ENCODE measurements around the gene RAD50.

- TF ChIP-seq CTCF (optimal IDR thresholded peaks at IDR 0.05 in 1 of 3, IDR thresholded peaks at IDR 0.05 in 1 of 3, conservative IDR thresholded peaks at IDR 0.05 in 1 of 3; ENCODE audit: extremely low read depth in 1 of 3, insufficient read depth in 2 of 3, low read length in 3 of 3) (no peak), EZH2 (IDR thresholded peaks at IDR 0.05; ENCODE audit: low read length) (no peak)
Measured at GRCh38 chr5:132679717-132680380, 123.1 kb downstream of the RAD50 start.

All from keratinocyte (primary cell).